H9 (cell line): ENCODE measurements around the gene DCAF12L1. TPM values are rescaled to one million over a fixed set of nuclear protein-coding genes. Genes with fewer than 3 reads are reported as not detected.

Source experiments
- DNase-seq: peaks from one replicate; pipeline ENCODE4 v3.0.0-alpha.2; 2017
- H2AFZ ChIP-seq: one replicate; pipeline ENCODE4 v1.6.1; 2013; ENCODE audit warnings: mild to moderate bottlenecking, low read length, control low read depth, moderate library complexity
- H2AK5ac ChIP-seq: 2 replicates; pipeline ENCODE4 v1.6.1; 2013; ENCODE audit warnings: low read length, control low read depth, mixed read lengths; ENCODE audit not compliant: insufficient read length
- H2BK120ac ChIP-seq: one replicate; pipeline ENCODE4 v1.6.1; 2013; ENCODE audit warnings: low read depth, mild to moderate bottlenecking, low read length, control low read depth, inconsistent platforms; ENCODE audit not compliant: poor library complexity, severe bottlenecking
- H2BK12ac ChIP-seq: 2 replicates; pipeline ENCODE4 v1.6.1; 2013; ENCODE audit warnings: low read length, control low read depth, mixed read lengths, low read depth; ENCODE audit not compliant: insufficient read length
- H2BK15ac ChIP-seq: 2 replicates; pipeline ENCODE4 v1.6.1; 2013; ENCODE audit warnings: low read depth, low read length, control low read depth
- H2BK20ac ChIP-seq: one replicate; pipeline ENCODE4 v1.6.1; 2013; ENCODE audit warnings: low read depth, mild to moderate bottlenecking, low read length, control low read depth, inconsistent platforms; ENCODE audit not compliant: poor library complexity, severe bottlenecking
- H2BK5ac ChIP-seq: 2 replicates; pipeline ENCODE4 v1.6.1; 2013; ENCODE audit warnings: low read length, control low read depth, mixed read lengths; ENCODE audit not compliant: insufficient read length
- H3K14ac ChIP-seq: 2 replicates; pipeline ENCODE4 v1.6.1; 2013; ENCODE audit warnings: low read length, control low read depth; ENCODE audit not compliant: insufficient read depth
- H3K18ac ChIP-seq: 2 replicates; pipeline ENCODE4 v1.6.1; 2013; ENCODE audit warnings: low read depth, mild to moderate bottlenecking, mixed read lengths, low read length, control low read depth; ENCODE audit not compliant: insufficient read length
- H3K23ac ChIP-seq: 2 replicates; pipeline ENCODE4 v1.6.1; 2013; ENCODE audit warnings: low read length, control low read depth, mixed read lengths, low read depth; ENCODE audit not compliant: insufficient read length
- H3K23me2 ChIP-seq: 2 replicates; pipeline ENCODE4 v1.6.1; 2013; ENCODE audit warnings: low read depth, mild to moderate bottlenecking, mixed read lengths, low read length, control low read depth; ENCODE audit not compliant: insufficient read length, poor library complexity, severe bottlenecking
- H3K27ac ChIP-seq: 2 replicates; pipeline ENCODE4 v1.5.1; 2013; ENCODE audit warnings: low read length, control low read depth, mixed read lengths, low read depth; ENCODE audit not compliant: insufficient read length
- H3K27me3 ChIP-seq: 2 replicates; pipeline ENCODE4 v1.6.1; 2013; ENCODE audit warnings: low read length, control low read depth, inconsistent platforms; ENCODE audit not compliant: insufficient read depth
- H3K4ac ChIP-seq: 2 replicates; pipeline ENCODE4 v1.6.1; 2013; ENCODE audit warnings: low read depth, mild to moderate bottlenecking, control low read depth, inconsistent platforms, low read length, moderate library complexity
- H3K4me1 ChIP-seq: 2 replicates; pipeline ENCODE4 v1.6.1; 2013; ENCODE audit warnings: low read length, control low read depth, inconsistent platforms; ENCODE audit not compliant: insufficient read depth
- H3K4me2 ChIP-seq: 2 replicates; pipeline ENCODE4 v1.6.1; 2013; ENCODE audit warnings: low read length, control low read depth, mixed read lengths; ENCODE audit not compliant: insufficient read length, insufficient read depth
- H3K56ac ChIP-seq: 2 replicates; pipeline ENCODE4 v1.6.1; 2013; ENCODE audit warnings: low read depth, mild to moderate bottlenecking, mixed read lengths, low read length, control low read depth; ENCODE audit not compliant: insufficient read length
- H3K79me1 ChIP-seq: 2 replicates; pipeline ENCODE4 v1.6.1; 2013; ENCODE audit warnings: low read depth, mild to moderate bottlenecking, moderate library complexity, low read length, control low read depth, inconsistent platforms; ENCODE audit not compliant: insufficient read depth, poor library complexity, severe bottlenecking
- H3K79me2 ChIP-seq: 2 replicates; pipeline ENCODE4 v1.6.1; 2013; ENCODE audit warnings: low read length, control low read depth, inconsistent platforms; ENCODE audit not compliant: insufficient read depth
- H3K9ac ChIP-seq: 2 replicates; pipeline ENCODE4 v1.6.1; 2013; ENCODE audit warnings: low read length, control low read depth, mixed read lengths; ENCODE audit not compliant: insufficient read length; ENCODE audit errors: extremely low read depth
- H3K9me3 ChIP-seq: one replicate; pipeline ENCODE4 v1.6.1; 2013; ENCODE audit warnings: low read depth, low read length, inconsistent platforms; ENCODE audit not compliant: control insufficient read depth
- H3T11ph ChIP-seq: one replicate; pipeline ENCODE4 v1.6.1; 2013; ENCODE audit warnings: mild to moderate bottlenecking, low read length, control low read depth, inconsistent platforms
- H4K20me1 ChIP-seq: one replicate; pipeline ENCODE4 v1.6.1; 2013; ENCODE audit not compliant: control insufficient read depth, insufficient read length, insufficient read depth
- H4K5ac ChIP-seq: 2 replicates; pipeline ENCODE4 v1.6.1; 2013; ENCODE audit warnings: low read depth, mild to moderate bottlenecking, mixed read lengths, low read length, control low read depth; ENCODE audit not compliant: insufficient read length
- H4K8ac ChIP-seq: replicated peaks from 2 replicates; pipeline ENCODE4 v1.6.1; 2013; ENCODE audit warnings: low read length, control low read depth, mixed read lengths, low read depth; ENCODE audit not compliant: insufficient read length
- H4K91ac ChIP-seq: 2 replicates; pipeline ENCODE4 v1.6.1; 2013; ENCODE audit warnings: low read depth, mild to moderate bottlenecking, moderate library complexity, mixed read lengths, low read length, control low read depth; ENCODE audit not compliant: insufficient read length
- H3K27ac Mint-ChIP-seq, 3 experiments: 2 replicates in 2 of 3; 3 replicates in 1 of 3; pipeline ENCODE4 v1.8.0; 2020 to 2021; ENCODE audit warnings: mixed read lengths in 3 of 3, mild to moderate bottlenecking in 1 of 3, moderate library complexity in 1 of 3
- H3K27me3 Mint-ChIP-seq: 2 replicates; pipeline ENCODE4 v1.8.0; 2021; ENCODE audit warnings: low read depth, mild to moderate bottlenecking, moderate library complexity, mixed read lengths
- H3K36me3 Mint-ChIP-seq, 3 experiments: 2 replicates in 2 of 3; 3 replicates in 1 of 3; pipeline ENCODE4 v1.8.0; 2020 to 2021; ENCODE audit warnings: low read depth in 3 of 3, mixed read lengths in 3 of 3; ENCODE audit not compliant: insufficient read depth in 1 of 3
- H3K4me1 Mint-ChIP-seq, 2 experiments: 2 replicates each; pipeline ENCODE4 v1.8.0; 2020; ENCODE audit warnings: mixed read lengths in 2 of 2
- H3K4me3 Mint-ChIP-seq, 2 experiments: 2 replicates in 1 of 2; 3 replicates in 1 of 2; pipeline ENCODE4 v1.8.0; 2020 to 2021; ENCODE audit warnings: mild to moderate bottlenecking in 2 of 2, mixed read lengths in 2 of 2, moderate library complexity in 1 of 2
- H3K9me3 Mint-ChIP-seq, 2 experiments: 2 replicates in 1 of 2; 3 replicates in 1 of 2; pipeline ENCODE4 v1.8.0; 2020; ENCODE audit warnings: mild to moderate bottlenecking in 2 of 2, mixed read lengths in 2 of 2, moderate library complexity in 1 of 2
- WGBS: extraction: QIAGEN DNeasy Blood & Tissue Kit; methylation state at CpG from one replicate; pipeline ENCODE4 v1.1.7; 2013; ENCODE audit warnings: missing lambda C conversion rate, low lambda C conversion rate, mixed read lengths; ENCODE audit not compliant: insufficient read length; ENCODE audit errors: extremely low coverage; 5-methylcytosine and 5-hydroxymethylcytosine counted together
- total RNA-seq: library from RNA; stranded (reverse); gene quantifications from 2 replicates; pipeline ENCODE4 v1.2.1, GENCODE V29; 2021
- TF ChIP-seq, protein P1 (sequence below): fragments of 200-600 bp; sonication (generic); conservative IDR thresholded peaks from 3 replicates; pipeline ENCODE4 v1.8.0; 2021; ENCODE audit warnings: antibody characterized with exemption, mild to moderate bottlenecking

The DCAF12L1 gene
- total RNA-seq, 1 experiment from 2014 or later = 4.2 TPM

DNA sequence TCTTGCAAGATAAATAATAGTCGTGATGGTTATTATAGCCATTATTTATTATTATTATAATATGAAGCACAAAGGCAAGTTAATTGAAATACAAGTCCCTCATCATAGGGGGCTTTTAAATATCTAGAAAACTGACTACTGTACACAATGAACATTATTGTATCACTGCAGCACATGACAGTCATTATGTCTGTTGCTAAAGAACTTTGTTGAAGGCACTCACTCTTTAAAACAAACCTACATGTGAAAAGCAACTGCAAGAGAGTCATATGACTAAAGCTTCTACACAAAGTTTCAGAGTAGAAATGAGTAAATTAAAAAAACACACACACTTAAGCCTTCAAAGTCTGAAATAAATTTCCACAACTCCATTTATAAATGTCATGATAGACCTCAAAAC, 23.3 kb upstream of the DCAF12L1 start:
- H4K5ac ChIP-seq = no peak overlapping the region
- H4K91ac ChIP-seq = no peak overlapping the region
- no peak overlapping the region for H2BK5ac ChIP-seq
- H3T11ph ChIP-seq = no peak overlapping the region
- no peaks in the 10 kb centered on the region for H3K4me1 Mint-ChIP-seq
- H3K4me2 ChIP-seq = no peak overlapping the region
- H3K27me3 ChIP-seq = no peaks in the 10 kb centered on the region
- H3K4me1 ChIP-seq = no peaks in the 10 kb centered on the region
- no peak overlapping the region for H2BK15ac ChIP-seq
- H2BK20ac ChIP-seq = no peak overlapping the region
- no peak overlapping the region for H4K8ac ChIP-seq
- TF ChIP-seq, protein P1, sequence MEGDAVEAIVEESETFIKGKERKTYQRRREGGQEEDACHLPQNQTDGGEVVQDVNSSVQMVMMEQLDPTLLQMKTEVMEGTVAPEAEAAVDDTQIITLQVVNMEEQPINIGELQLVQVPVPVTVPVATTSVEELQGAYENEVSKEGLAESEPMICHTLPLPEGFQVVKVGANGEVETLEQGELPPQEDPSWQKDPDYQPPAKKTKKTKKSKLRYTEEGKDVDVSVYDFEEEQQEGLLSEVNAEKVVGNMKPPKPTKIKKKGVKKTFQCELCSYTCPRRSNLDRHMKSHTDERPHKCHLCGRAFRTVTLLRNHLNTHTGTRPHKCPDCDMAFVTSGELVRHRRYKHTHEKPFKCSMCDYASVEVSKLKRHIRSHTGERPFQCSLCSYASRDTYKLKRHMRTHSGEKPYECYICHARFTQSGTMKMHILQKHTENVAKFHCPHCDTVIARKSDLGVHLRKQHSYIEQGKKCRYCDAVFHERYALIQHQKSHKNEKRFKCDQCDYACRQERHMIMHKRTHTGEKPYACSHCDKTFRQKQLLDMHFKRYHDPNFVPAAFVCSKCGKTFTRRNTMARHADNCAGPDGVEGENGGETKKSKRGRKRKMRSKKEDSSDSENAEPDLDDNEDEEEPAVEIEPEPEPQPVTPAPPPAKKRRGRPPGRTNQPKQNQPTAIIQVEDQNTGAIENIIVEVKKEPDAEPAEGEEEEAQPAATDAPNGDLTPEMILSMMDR = no peak
- H3K4me3 Mint-ChIP-seq = no peak overlapping the region
- H3K79me2 ChIP-seq = no peaks in the 10 kb centered on the region
- no peak overlapping the region for H2BK120ac ChIP-seq
- H3K9me3 ChIP-seq = no peaks in the 10 kb centered on the region
- no peaks in the 10 kb centered on the region for H3K23me2 ChIP-seq
- no CpG with 5 or more reads among the region's 1 CpG for WGBS
- no peak overlapping the region for H3K23ac ChIP-seq
- peaks cover 3 to 27% of the 10 kb centered on the region in 2 experiments; a peak in 4 of 5 replicates for H3K9me3 Mint-ChIP-seq
- no peak for DNase-seq
- no peak overlapping the region for H3K56ac ChIP-seq
- no peak overlapping the region for H3K14ac ChIP-seq
- no peaks in the 10 kb centered on the region for H4K20me1 ChIP-seq
- H2BK12ac ChIP-seq = no peak overlapping the region
- H3K36me3 Mint-ChIP-seq = no peaks in the 10 kb centered on the region
- no peak overlapping the region for H3K18ac ChIP-seq
- H3K27me3 Mint-ChIP-seq = no peaks in the 10 kb centered on the region
- no peak overlapping the region for H3K27ac ChIP-seq
- no peaks in the 10 kb centered on the region for H3K79me1 ChIP-seq
- H3K9ac ChIP-seq = no peak overlapping the region
- H2AFZ ChIP-seq = no peak overlapping the region
- H3K4ac ChIP-seq = no peak overlapping the region
- H2AK5ac ChIP-seq = no peak overlapping the region
- no peak overlapping the region for H3K27ac Mint-ChIP-seq
